ENCODE results near the gene NEUROG3.

NEUROG3 gene, protein sequence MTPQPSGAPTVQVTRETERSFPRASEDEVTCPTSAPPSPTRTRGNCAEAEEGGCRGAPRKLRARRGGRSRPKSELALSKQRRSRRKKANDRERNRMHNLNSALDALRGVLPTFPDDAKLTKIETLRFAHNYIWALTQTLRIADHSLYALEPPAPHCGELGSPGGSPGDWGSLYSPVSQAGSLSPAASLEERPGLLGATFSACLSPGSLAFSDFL

GRCh38 chr10:69573056-69573806 lies at the start of gene NEUROG3:
Gene NEUROG3, minus strand, starts transcription at chr10:69573422. Its CDS starts 379 bp downstream, at chr10:69573043.
- Mint-ChIP-seq H3K36me3 (peaks cover 3% of the 10 kb centered on the region in 2 donors), H3K27ac (peak within 1 kb of the TSS; percentile 91), H3K4me1 (peaks cover 24 to 35% of the 10 kb centered on the region in 2 donors), H3K4me3 (peak within 1 kb of the TSS; percentile 77 to 79), H3K9me3 (no peaks in the 10 kb centered on the region), H3K27me3 (peaks cover 74 to 94% of the 10 kb centered on the region in 2 donors)
- peak; percentile 67 for DNase-seq
- ATAC-seq (replicated peaks): peak; percentile 87

DNA sequence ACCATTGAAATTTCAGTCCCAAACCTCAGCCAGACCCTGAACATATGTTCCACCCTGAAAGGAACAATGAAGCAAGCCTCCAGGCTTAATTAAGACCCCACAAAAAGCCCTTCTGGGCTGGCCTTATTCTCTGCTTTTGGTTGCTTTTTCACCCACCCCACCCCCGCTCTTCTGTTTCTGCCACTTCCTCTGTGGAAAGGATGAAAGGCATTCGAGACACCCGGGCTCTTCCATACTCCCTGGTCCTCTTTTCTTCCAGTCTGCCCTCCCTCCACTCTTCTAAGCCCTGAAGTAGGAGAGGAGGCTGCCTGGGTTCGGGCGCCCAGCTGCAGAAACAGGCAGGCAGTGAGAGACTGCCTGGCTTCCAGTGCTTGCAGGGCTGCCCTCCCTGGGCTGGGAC lies 47.4 kb upstream of the NEUROG3 start:
- H3K27ac Mint-ChIP-seq: no peak overlapping the region

DNA sequence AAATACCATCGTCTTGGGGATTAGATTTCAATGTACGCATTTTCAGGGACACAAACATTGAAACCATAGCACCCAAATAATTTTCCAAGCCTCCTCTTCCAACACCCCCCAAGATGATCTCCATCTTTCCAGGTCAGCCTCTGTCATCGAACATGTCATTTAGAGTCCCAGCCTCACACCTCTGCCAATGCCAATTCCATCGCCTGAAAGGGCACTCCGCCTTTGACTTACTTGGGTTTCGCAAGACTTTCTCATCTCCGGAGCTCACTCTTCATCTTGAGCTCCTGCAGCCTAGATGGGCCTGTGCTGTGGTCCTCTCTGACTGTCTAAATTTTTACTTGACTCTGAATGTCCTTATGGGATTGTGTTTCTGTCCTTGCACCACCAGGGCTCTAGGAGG lies 46.4 kb upstream of the NEUROG3 start:
- Mint-ChIP-seq H3K27ac (no peak overlapping the region), H3K36me3 (peaks cover 3 to 6% of the 10 kb centered on the region in 2 donors), H3K4me3 (no peak overlapping the region), H3K9me3 (peaks cover 8 to 17% of the 10 kb centered on the region in 2 donors), H3K27me3 (peaks cover 23 to 46% of the 10 kb centered on the region in 2 donors), H3K4me1 (peaks cover 0 to 7% of the 10 kb centered on the region in 2 donors)
- DNase-seq: no peak
- ATAC-seq (replicated peaks): no peak

More for the DNA sequence above, 47.4 kb upstream of the NEUROG3 start:
- H3K4me3 Mint-ChIP-seq: no peak overlapping the region
- no peak for DNase-seq
- peaks cover 0 to 7% of the 10 kb centered on the region in 2 donors for H3K4me1 Mint-ChIP-seq
- peaks cover 3 to 6% of the 10 kb centered on the region in 2 donors for H3K36me3 Mint-ChIP-seq
- H3K9me3 Mint-ChIP-seq: peaks cover 8 to 17% of the 10 kb centered on the region in 2 donors
- peaks cover 23 to 46% of the 10 kb centered on the region in 2 donors for H3K27me3 Mint-ChIP-seq
- ATAC-seq (replicated peaks): no peak

- Mint-ChIP-seq H3K27ac (no peak overlapping the region), H3K27me3 (peaks cover 23 to 46% of the 10 kb centered on the region in 2 donors), H3K4me1 (peaks cover 0 to 5% of the 10 kb centered on the region in 2 donors), H3K36me3 (peaks cover under 1 to 3% of the 10 kb centered on the region in 2 donors), H3K4me3 (no peak overlapping the region), H3K9me3 (peaks cover 5 to 9% of the 10 kb centered on the region in 2 donors)
- DNase-seq (no peak), ATAC-seq (replicated peaks) (no peak)
Observed at GRCh38 chr10:69618746-69619145, 45.5 kb upstream of the NEUROG3 start.

DNA sequence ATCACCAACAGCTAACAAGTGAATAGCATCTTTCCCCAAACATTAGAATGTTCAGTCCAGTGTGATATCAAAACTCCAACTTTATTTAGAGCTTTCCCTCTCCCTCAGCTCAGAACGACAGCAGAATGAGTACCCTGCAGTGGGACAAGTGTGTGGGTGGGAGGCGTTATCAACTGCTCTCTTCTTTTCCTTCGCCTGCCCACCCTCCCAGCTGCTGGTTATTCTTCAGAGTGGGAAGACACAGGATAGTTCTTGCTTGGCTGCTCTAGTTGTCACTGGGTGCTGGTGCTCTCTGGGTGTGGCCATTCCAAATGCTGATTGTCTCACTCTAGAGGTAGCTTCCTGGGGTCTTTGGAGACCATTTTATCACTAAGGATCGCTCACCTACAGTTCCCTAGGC lies 43.1 kb upstream of the NEUROG3 start:
- Mint-ChIP-seq H3K36me3 (no peaks in the 10 kb centered on the region), H3K27me3 (peaks cover 27 to 49% of the 10 kb centered on the region in 2 donors), H3K27ac (no peak overlapping the region)

GRCh38 chr10:69614130-69614529 lies 40.9 kb upstream of the NEUROG3 start:
- no peaks in the 10 kb centered on the region for H3K36me3 Mint-ChIP-seq
- H3K9me3 Mint-ChIP-seq: peaks cover 1 to 12% of the 10 kb centered on the region in 2 donors
- H3K4me3 Mint-ChIP-seq: no peak overlapping the region
- H3K27ac Mint-ChIP-seq: no peak overlapping the region
- peaks cover 0 to 6% of the 10 kb centered on the region in 2 donors for H3K4me1 Mint-ChIP-seq
- DNase-seq (no peak), ATAC-seq (replicated peaks) (peak in 1 of 2 donors; percentile 38)
- H3K27me3 Mint-ChIP-seq: peaks cover 27 to 29% of the 10 kb centered on the region in 2 donors

More for the DNA sequence above, 43.1 kb upstream of the NEUROG3 start:
- Mint-ChIP-seq H3K4me3 (no peak overlapping the region), H3K4me1 (peaks cover 0 to 6% of the 10 kb centered on the region in 2 donors), H3K9me3 (peaks cover 1 to 6% of the 10 kb centered on the region in 2 donors)
- ATAC-seq (replicated peaks) (no peak), DNase-seq (no peak)

- ATAC-seq (replicated peaks) (no peak), DNase-seq (no peak)
- peaks cover 5 to 20% of the 10 kb centered on the region in 2 donors for H3K9me3 Mint-ChIP-seq
- peaks cover 0 to 6% of the 10 kb centered on the region in 2 donors for H3K4me1 Mint-ChIP-seq
- H3K36me3 Mint-ChIP-seq: no peaks in the 10 kb centered on the region
- H3K4me3 Mint-ChIP-seq: no peak overlapping the region
- H3K27ac Mint-ChIP-seq: no peak overlapping the region
- H3K27me3 Mint-ChIP-seq: peaks cover 23 to 34% of the 10 kb centered on the region in 2 donors
Observed at GRCh38 chr10:69612760-69613159, 39.5 kb upstream of the NEUROG3 start.

DNA sequence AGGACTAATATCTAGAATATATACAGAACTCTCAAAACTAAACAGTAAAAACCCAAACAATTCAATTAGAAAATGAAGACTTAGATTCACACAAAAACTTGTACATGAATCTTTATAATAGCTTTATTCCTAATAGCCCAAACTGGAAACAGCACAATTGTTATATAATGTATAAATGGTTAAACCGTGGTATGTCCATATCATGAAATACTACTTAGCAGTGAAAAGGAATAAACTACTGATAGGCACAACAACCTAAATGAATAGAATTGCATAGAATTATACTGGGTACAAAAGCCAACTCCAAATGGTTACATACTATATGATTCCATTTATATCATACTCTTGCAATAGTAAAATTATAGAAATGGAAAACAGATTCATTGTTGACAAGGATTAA lies 35.9 kb upstream of the NEUROG3 start:
- Mint-ChIP-seq H3K36me3 (peaks cover 0 to 3% of the 10 kb centered on the region in 2 donors), H3K4me1 (peaks cover 0 to 4% of the 10 kb centered on the region in 2 donors), H3K4me3 (no peak overlapping the region), H3K9me3 (peaks cover 4 to 15% of the 10 kb centered on the region in 2 donors), H3K27me3 (peaks cover 19 to 35% of the 10 kb centered on the region in 2 donors), H3K27ac (no peak overlapping the region)
- DNase-seq: no peak
- no peak for ATAC-seq (replicated peaks)

DNA sequence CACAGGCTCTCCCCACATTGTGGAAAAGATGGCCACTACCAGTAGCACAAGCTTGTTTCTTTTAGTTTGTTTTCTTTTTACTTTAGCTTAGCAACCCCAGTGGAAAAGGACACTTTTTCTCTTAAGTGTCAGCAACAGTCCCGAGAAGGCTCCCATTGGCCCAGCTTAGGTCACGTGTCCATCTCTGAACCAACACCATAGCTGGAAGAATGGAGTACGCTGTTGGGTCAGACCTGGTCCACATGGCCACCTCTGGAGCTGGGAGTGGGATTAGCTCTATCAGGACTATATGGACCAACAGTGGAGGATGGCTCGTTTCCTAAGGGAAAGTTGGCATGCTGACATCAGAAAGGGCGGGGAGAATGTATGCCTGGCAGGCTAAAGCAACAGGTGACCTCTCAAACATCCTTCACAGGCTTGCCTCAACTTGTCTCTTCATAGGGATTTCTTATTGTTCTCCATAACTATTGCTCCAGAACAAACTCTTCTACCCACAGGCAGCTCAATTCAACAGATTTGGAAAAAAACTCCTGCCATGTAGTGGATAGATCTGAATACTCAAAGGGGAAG lies 27.6 kb upstream of the NEUROG3 start:
- peaks cover 0 to 3% of the 10 kb centered on the region in 2 donors for H3K36me3 Mint-ChIP-seq
- no peak for DNase-seq
- ATAC-seq (replicated peaks): no peak
- H3K27me3 Mint-ChIP-seq: peaks cover 46 to 65% of the 10 kb centered on the region in 2 donors
- no peak overlapping the region for H3K4me3 Mint-ChIP-seq
- H3K9me3 Mint-ChIP-seq: peaks cover 0 to 4% of the 10 kb centered on the region in 2 donors
- H3K27ac Mint-ChIP-seq: no peak overlapping the region
- no peaks in the 10 kb centered on the region for H3K4me1 Mint-ChIP-seq

DNA sequence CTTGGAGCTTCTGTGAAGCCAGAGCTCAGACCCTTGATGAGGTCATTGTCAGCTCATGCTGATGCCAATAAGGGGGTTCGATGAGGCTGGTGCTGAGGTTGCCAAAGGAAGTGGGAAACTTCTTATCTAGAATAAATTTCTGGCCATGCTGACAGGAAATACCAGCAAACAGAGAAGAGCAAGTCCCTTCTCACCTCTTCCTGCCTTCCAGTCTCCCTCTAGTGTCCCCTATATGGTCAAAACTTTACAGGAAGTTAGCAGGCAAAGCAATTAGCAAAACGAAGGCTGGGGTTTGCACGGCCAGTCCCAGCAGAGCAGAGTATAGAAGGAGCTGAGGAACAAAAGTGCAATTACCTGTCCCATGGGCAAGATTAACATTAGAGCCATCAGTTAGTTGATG lies 15.1 kb upstream of the NEUROG3 start:
- Mint-ChIP-seq H3K4me1 (no peaks in the 10 kb centered on the region), H3K27me3 (peaks cover 4 to 10% of the 10 kb centered on the region in 2 donors), H3K4me3 (no peak overlapping the region), H3K36me3 (no peaks in the 10 kb centered on the region), H3K9me3 (no peaks in the 10 kb centered on the region), H3K27ac (no peak overlapping the region)
- no peak for DNase-seq
- no peak for ATAC-seq (replicated peaks)

GRCh38 chr10:69584624-69585023 lies 11.4 kb upstream of the NEUROG3 start:
- no peak overlapping the region for H3K27ac Mint-ChIP-seq
- no peak for DNase-seq

DNA sequence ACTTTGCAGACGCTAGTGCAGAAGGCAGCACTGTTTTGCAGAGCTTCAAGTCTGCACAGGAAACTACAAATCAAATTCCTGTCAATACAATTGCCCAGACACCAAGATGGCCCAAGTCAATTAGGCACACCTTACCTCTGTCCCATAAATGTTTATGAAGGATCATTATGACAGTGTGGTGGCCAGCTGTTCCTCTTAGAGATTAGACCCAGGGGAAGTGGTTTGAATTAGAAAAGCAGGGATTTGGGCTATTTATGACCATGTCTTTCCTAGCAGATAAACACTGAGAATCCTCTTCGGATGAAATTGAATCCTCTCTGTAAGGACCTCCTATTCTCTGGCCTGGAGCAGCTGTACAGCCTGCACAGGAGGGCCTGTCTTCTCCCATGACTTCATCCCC lies 9.9 kb upstream of the NEUROG3 start:
- Mint-ChIP-seq H3K4me3 (no peak overlapping the region), H3K27ac (no peak overlapping the region), H3K4me1 (no peaks in the 10 kb centered on the region), H3K36me3 (no peaks in the 10 kb centered on the region), H3K27me3 (peaks cover 39 to 42% of the 10 kb centered on the region in 2 donors), H3K9me3 (no peaks in the 10 kb centered on the region)
- DNase-seq (no peak), ATAC-seq (replicated peaks) (no peak)

More at GRCh38 chr10:69584624-69585023, 11.4 kb upstream of the NEUROG3 start:
- Mint-ChIP-seq H3K36me3 (no peaks in the 10 kb centered on the region), H3K4me1 (no peaks in the 10 kb centered on the region), H3K27me3 (peaks cover 23 to 30% of the 10 kb centered on the region in 2 donors), H3K4me3 (no peak overlapping the region), H3K9me3 (no peaks in the 10 kb centered on the region)
- no peak for ATAC-seq (replicated peaks)

DNA sequence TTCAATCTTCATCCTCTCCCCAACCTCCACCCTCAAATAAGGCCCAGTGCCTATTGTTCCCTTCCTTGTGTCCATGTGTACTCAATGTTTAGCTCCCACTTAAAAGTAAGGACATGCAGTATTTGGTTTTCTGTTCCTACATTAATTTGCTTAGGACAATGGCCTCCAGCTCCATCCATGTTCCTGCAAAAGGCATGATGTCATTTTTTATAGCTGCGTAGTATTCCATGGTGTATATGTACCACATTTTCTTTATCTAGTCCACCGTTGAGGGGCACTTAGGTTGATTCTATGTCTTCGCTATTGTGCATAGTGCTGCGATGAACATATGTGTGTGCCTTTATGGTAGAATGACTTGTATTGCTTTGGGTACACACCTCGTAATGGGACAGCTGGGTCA lies 7.2 kb upstream of the NEUROG3 start:
- ATAC-seq (replicated peaks) (no peak), DNase-seq (no peak)
- H3K36me3 Mint-ChIP-seq: no peaks in the 10 kb centered on the region
- H3K27me3 Mint-ChIP-seq: peaks cover 52 to 61% of the 10 kb centered on the region in 2 donors
- H3K4me3 Mint-ChIP-seq: no peak overlapping the region
- peaks cover 0 to 3% of the 10 kb centered on the region in 2 donors for H3K4me1 Mint-ChIP-seq
- H3K9me3 Mint-ChIP-seq: no peaks in the 10 kb centered on the region
- H3K27ac Mint-ChIP-seq: no peak overlapping the region

DNA sequence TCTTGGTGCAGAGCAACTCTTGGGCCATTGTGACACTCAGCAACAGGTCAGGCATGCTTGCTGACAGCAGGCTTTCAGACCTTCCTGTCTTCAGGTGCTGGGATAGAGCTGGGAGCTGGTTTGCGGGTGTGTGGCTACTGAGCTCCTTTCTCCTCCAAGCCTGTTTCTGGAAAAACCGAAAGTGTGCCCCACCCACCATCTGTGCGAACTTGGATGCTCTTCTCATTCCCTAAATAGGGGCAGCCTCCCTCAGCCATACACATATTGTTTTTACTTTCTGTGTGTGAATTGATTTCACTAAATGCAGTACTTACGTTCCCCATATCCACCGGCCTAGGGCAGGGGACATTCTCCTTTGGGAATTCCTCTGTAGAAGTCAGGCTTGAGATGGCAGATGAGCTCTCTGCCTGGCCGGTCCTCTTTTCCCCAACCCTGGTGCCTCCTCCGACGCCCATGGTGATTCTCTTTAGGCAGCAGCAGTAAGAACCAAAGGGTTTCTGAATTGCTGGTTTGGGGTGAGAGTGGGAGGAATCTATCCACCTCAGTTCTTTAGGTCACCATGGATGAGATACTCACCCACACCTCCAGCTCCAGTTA lies 6.3 kb upstream of the NEUROG3 start:
- no peak for ATAC-seq (replicated peaks)

More for the DNA sequence above, 6.3 kb upstream of the NEUROG3 start:
- Mint-ChIP-seq H3K27ac (no peak overlapping the region), H3K27me3 (peaks cover 57 to 68% of the 10 kb centered on the region in 2 donors), H3K9me3 (no peaks in the 10 kb centered on the region), H3K36me3 (no peaks in the 10 kb centered on the region), H3K4me3 (no peak overlapping the region), H3K4me1 (peaks cover 5 to 6% of the 10 kb centered on the region in 2 donors)
- DNase-seq: no peak
